Measurements from ENCODE around the gene TADA2B. TPM values are rescaled to one million over a fixed set of nuclear protein-coding genes. Genes with fewer than 3 reads are reported as not detected.
"Not testable (repeated sequence)": the region's sequence is repeated elsewhere in the genome, so short reads cannot be mapped to it uniquely, and the experiment has no call there.

TADA2B gene
- total RNA-seq, 1 experiment from 2014 or later = 15.2 TPM

DNA sequence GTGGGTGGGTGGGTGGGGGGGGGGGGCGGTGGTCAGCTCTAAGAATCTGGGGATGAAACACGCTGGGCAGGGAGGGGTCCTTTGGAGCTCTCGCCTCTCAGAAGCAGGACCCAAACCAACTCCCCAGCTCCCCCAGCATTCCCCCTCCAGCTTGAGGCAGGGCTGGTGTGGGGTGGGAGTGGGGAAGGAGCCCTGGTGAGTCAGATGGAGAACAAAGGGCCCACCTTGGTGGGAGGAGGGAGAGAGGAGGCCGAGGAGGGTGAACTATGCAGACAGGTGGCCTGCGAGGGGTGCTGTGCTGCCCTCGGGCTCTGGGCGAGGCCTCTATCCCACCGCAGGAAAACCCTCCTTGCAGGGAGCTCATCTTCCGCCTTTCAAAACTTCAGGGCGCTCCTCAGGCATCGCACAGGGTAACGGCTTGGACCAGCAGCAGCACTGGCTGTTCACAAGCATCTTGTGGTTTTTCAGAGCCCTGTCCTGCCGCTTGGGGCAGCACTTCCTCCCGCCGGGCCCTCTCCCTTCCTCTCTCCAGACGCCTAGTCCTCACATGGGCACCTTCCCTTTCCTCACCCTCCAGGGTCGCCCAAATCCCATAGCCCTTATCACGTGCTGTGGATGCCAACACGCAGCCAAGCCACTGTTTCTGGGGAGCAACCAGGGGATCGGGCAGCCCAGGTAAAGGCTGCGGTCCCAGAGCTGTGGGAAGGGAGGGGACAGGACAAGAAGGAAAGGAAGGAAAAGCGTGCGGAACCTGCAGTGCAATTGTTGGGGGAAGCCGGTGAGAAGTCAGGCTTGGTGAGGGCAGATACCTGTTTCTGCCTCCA is 58.7 kb downstream of the TADA2B start:
- peaks cover 14% of the 10 kb centered on the region for H3K4me1 ChIP-seq (ENCODE audit: insufficient read depth, low read length, poor library complexity, severe bottlenecking)
- TF ChIP-seq EZH2 (IDR thresholded peaks at IDR 0.05; ENCODE audit: borderline replicate concordance, low read depth, low read length, poor library complexity, severe bottlenecking) = no peak
- TF ChIP-seq, protein P1, sequence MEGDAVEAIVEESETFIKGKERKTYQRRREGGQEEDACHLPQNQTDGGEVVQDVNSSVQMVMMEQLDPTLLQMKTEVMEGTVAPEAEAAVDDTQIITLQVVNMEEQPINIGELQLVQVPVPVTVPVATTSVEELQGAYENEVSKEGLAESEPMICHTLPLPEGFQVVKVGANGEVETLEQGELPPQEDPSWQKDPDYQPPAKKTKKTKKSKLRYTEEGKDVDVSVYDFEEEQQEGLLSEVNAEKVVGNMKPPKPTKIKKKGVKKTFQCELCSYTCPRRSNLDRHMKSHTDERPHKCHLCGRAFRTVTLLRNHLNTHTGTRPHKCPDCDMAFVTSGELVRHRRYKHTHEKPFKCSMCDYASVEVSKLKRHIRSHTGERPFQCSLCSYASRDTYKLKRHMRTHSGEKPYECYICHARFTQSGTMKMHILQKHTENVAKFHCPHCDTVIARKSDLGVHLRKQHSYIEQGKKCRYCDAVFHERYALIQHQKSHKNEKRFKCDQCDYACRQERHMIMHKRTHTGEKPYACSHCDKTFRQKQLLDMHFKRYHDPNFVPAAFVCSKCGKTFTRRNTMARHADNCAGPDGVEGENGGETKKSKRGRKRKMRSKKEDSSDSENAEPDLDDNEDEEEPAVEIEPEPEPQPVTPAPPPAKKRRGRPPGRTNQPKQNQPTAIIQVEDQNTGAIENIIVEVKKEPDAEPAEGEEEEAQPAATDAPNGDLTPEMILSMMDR (conservative IDR thresholded peaks at IDR 0.05; ENCODE audit: low read depth, low read length) = peak; percentile 80
- no peak overlapping the region for H3K27ac ChIP-seq (ENCODE audit: low read depth, low read length, poor library complexity, severe bottlenecking)
- intact Hi-C loops (cut with micrococcal nuclease; ENCODE audit: unreplicated experiment) = no loop called here
- DNase-seq (ENCODE audit: low spot score) = peak; percentile 73
- no peaks in the 10 kb centered on the region for H3K9me3 ChIP-seq (ENCODE audit: low read depth, low read length, poor library complexity, severe bottlenecking)
- no peaks in the 10 kb centered on the region for H3K36me3 ChIP-seq (ENCODE audit: insufficient read depth, low read length, poor library complexity, severe bottlenecking)
- ChIA-PET CTCF (interaction anchor here (0.7 kb wide), 1 partner anchor 72 kb away, joined by 5 read pairs; no protein-coding TSS in a partner anchor), POLR2A (ENCODE audit: low non-redundant PET) (no interaction called here)
- H3K4me3 ChIP-seq (ENCODE audit: low read depth, low read length, poor library complexity, severe bottlenecking) = peak overlapping the region; percentile 67
- H3K27me3 ChIP-seq (replicated peaks; ENCODE audit: insufficient read depth, low read depth, low read length, poor library complexity) = no peaks in the 10 kb centered on the region
- no TSS peak for BruUV-seq (replicated peaks)

DNA sequence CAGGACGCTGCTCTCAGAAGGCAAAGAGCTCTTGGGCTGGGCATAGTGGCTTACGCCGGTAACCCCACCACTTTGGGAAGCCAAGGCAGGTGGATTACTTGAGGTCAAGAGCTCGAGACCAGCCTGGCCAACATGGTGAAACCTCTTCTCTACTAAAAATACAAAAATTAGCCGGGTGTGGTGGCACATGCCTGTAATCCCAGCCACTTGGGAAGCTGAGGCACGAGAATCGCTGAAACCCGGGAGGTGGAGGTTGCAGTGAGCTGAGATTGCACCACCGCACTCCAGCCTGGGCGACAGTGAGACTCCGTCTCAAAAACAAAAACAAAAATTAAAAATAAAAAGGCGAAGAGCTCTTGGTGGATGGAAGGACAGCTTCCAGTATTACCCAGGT is 59.3 kb downstream of the TADA2B start:
- DNase-seq (ENCODE audit: low spot score); H3K27me3 ChIP-seq (replicated peaks; ENCODE audit: insufficient read depth, low read depth, low read length, poor library complexity); H3K36me3 ChIP-seq (ENCODE audit: insufficient read depth, low read length, poor library complexity, severe bottlenecking); BruUV-seq (replicated peaks); intact Hi-C loops (cut with micrococcal nuclease; ENCODE audit: unreplicated experiment); H3K9me3 ChIP-seq (ENCODE audit: low read depth, low read length, poor library complexity, severe bottlenecking); POLR2A ChIA-PET (ENCODE audit: low non-redundant PET); H3K27ac ChIP-seq (ENCODE audit: low read depth, low read length, poor library complexity, severe bottlenecking): not testable (repeated sequence)
- CTCF ChIA-PET = interaction anchor here (0.7 kb wide), 1 partner anchor 71 kb away, joined by 5 read pairs; no protein-coding TSS in a partner anchor
- H3K4me3 ChIP-seq (ENCODE audit: low read depth, low read length, poor library complexity, severe bottlenecking) = peak overlapping the region; percentile 67
- peaks cover 14% of the 10 kb centered on the region for H3K4me1 ChIP-seq (ENCODE audit: insufficient read depth, low read length, poor library complexity, severe bottlenecking)

DNA sequence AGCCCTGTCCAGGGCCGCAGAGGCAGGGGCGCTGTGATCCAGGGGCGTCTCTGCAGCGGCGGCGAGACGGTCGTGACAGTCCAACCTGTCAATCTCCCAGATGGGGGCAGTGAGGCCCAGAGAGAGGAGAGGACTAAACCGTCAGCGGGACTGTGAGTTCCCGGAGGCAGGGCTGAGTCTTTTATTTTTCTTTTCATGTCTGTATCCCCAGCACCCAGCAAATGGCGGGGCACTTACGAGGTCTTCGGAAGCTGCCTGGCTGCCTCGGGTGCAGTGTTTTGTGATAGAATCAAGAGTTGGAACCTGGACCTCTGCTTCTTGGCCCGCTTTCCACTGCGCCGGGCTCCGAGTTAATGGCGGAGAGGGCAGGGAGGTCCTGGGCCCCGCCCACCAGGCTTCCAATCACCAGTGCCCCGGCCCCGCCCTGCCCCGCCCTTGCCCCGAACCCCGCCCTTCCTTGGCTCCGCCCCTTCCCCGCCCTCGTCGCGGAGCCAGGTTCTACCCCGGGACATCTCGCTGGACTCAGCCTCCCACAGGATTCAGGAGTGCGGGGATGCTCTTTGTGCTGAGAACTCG is 59.9 kb downstream of the TADA2B start:
- Histone ChIP-seq H3K4me1 (ENCODE audit: insufficient read depth, low read length, poor library complexity, severe bottlenecking) (peaks cover 14% of the 10 kb centered on the region), H3K4me3 (ENCODE audit: low read depth, low read length, poor library complexity, severe bottlenecking) (peak overlapping the region; percentile 67), H3K27me3 (replicated peaks; ENCODE audit: insufficient read depth, low read depth, low read length, poor library complexity) (no peaks in the 10 kb centered on the region), H3K36me3 (ENCODE audit: insufficient read depth, low read length, poor library complexity, severe bottlenecking) (no peaks in the 10 kb centered on the region), H3K27ac (ENCODE audit: low read depth, low read length, poor library complexity, severe bottlenecking) (peak overlapping the region; percentile 33), H3K9me3 (ENCODE audit: low read depth, low read length, poor library complexity, severe bottlenecking) (no peaks in the 10 kb centered on the region)
- ChIA-PET CTCF (interaction anchor here (0.7 kb wide), 1 partner anchor 70 kb away, joined by 5 read pairs; no protein-coding TSS in a partner anchor), POLR2A (ENCODE audit: low non-redundant PET) (no interaction called here)
- DNase-seq (ENCODE audit: low spot score) = peak; percentile 89
- BruUV-seq (replicated peaks) = TSS peak; percentile 93
- intact Hi-C loops (cut with micrococcal nuclease; ENCODE audit: unreplicated experiment) = no loop called here
- TF ChIP-seq, protein P1 (conservative IDR thresholded peaks at IDR 0.05; ENCODE audit: low read depth, low read length) = no peak
- TF ChIP-seq EZH2 (IDR thresholded peaks at IDR 0.05; ENCODE audit: borderline replicate concordance, low read depth, low read length, poor library complexity, severe bottlenecking) = no peak
